AG04450 (cell line): Measurements from ENCODE around the gene ADI1. TPM values are rescaled to one million over a fixed set of nuclear protein-coding genes. Genes with fewer than 3 reads are reported as not detected.

ENCODE experiments used
- CTCF ChIA-PET: fragments of 300-600, 350-600 bp; formaldehyde crosslinking; extraction: SDS; loops from one replicate; lab custom pipeline; 2022; ENCODE audit warnings: antibody characterized with exemption, inconsistent platforms; lab: Charles Lee
- POLR2A ChIA-PET: fragments of 350-600 bp; formaldehyde crosslinking; extraction: SDS; loops from one replicate; lab custom pipeline; 2021; ENCODE audit warnings: antibody characterized with exemption, inconsistent platforms; lab: Yijun Ruan, JAX
- DNase-seq: peaks from one replicate; pipeline ENCODE4 v3.0.0-alpha.2; 2011; ENCODE audit warnings: low read depth, low spot score
- H3K27ac ChIP-seq: one replicate; pipeline ENCODE4 v1.5.1; 2012; ENCODE audit warnings: low read depth, low read length, control low read depth
- H3K27me3 ChIP-seq: one replicate; pipeline ENCODE4 v1.6.0; 2012; ENCODE audit warnings: low read length; ENCODE audit not compliant: control insufficient read depth, insufficient read depth
- H3K4me3 ChIP-seq: 2 replicates; pipeline ENCODE4 v1.5.1; 2011; ENCODE audit warnings: mild to moderate bottlenecking, low read depth, low read length, control low read depth
- H3K9me3 ChIP-seq: 2 replicates; pipeline ENCODE4 v1.5.1; 2012; ENCODE audit warnings: low read length; ENCODE audit not compliant: control insufficient read depth, insufficient read depth
- polyA plus RNA-seq: library from polyadenylated mRNA; depleted of rRNA; stranded (reverse); fragments of >200 nt; gene quantifications from 2 replicates; pipeline ENCODE4 v1.2.3, GENCODE V29; 2011
- TF ChIP-seq, protein P1 (sequence below): IDR thresholded peaks from 2 replicates; pipeline ENCODE4 v1.5.1; 2011; ENCODE audit warnings: low read depth, low read length, control low read depth, inconsistent platforms

ADI1 gene
- polyA plus RNA-seq, 1 experiment: 71.4 TPM

DNA sequence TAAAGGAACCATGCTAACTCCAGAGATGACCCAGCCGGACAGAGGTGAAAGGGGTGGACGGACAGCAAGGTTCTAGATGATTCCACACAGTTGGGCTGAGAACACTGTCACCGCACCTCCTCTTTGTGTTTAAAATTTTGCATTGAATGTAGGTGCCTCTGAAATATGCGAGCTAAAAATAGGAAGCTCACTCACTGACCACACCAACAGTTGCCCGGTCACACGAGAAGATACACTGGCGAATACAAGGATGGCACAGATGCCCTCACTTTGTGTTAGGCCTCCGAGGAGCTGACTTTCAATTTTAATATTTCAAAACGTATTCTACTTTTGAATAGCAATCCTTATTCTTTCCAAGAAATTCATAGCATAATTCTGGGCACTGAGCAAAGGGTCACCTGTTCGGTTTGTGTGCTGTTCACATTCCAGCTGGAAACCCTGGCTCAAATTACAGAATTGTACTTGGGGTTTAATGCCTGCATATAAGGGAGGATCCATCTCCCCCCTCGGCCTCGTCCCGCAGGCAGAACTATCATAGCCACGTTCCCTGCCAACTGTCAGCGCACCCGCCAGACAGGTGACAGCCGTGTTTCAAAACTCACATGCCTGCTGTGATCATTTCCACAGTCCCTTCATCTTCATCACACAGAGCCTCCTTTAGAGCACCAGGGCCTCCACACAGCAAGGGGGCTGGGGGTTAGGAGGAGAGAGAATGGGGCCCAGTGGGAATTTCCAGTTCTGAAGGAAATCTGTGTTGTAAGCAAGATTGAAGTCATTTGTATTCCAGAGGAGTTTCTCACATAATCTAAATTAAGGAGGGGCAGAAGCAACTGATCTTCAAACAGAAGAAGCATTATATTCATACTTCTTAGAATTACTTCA, 48.2 kb downstream of the ADI1 start:
- H3K9me3 ChIP-seq: no peaks in the 10 kb centered on the region; the same call in 1 of the 2 replicates
- peak overlapping the region; percentile 52 for H3K27ac ChIP-seq
- H3K4me3 ChIP-seq: no peak overlapping the region
- TF ChIP-seq, protein P1, sequence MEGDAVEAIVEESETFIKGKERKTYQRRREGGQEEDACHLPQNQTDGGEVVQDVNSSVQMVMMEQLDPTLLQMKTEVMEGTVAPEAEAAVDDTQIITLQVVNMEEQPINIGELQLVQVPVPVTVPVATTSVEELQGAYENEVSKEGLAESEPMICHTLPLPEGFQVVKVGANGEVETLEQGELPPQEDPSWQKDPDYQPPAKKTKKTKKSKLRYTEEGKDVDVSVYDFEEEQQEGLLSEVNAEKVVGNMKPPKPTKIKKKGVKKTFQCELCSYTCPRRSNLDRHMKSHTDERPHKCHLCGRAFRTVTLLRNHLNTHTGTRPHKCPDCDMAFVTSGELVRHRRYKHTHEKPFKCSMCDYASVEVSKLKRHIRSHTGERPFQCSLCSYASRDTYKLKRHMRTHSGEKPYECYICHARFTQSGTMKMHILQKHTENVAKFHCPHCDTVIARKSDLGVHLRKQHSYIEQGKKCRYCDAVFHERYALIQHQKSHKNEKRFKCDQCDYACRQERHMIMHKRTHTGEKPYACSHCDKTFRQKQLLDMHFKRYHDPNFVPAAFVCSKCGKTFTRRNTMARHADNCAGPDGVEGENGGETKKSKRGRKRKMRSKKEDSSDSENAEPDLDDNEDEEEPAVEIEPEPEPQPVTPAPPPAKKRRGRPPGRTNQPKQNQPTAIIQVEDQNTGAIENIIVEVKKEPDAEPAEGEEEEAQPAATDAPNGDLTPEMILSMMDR: no peak
- no peak for DNase-seq
- POLR2A ChIA-PET: interaction anchor here (1.2 to 1.6 kb wide), 2 partner anchors 23 to 48 kb away, joined by 3 to 5 read pairs; no protein-coding TSS in a partner anchor
- CTCF ChIA-PET: interaction anchor here (1.0 to 2.4 kb wide), 2 partner anchors 10 to 47 kb away, joined by 7 to 13 read pairs; no protein-coding TSS in a partner anchor
- no peaks in the 10 kb centered on the region for H3K27me3 ChIP-seq

DNA sequence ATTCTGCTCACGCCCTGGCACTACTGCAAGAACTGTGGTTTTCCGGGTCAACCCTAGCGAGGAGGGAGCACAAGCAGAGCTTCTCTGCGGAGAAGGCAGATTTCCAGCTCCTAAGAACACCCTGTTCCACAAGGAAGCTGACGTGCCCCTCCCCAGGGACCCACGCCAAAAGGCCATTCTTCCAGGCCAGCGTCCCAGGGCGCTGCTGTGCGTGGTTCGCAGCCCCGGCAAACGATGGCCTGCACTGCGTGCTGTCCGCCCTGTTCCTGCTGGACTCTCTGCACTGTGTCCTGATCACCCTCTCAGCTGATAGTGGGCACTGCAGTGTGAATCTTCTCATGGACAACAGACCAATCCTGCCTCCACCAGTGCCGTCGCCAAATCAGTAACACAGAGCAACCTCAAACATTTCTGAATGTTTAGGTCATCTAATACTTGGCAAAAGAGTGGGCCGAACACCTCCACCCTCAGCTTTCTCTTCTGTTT, 49.1 kb downstream of the ADI1 start:
- H3K4me3 ChIP-seq: no peak overlapping the region
- POLR2A ChIA-PET: interaction anchor here (1.2 to 1.6 kb wide), 2 partner anchors 24 to 48 kb away, joined by 3 to 5 read pairs; no protein-coding TSS in a partner anchor
- no peaks in the 10 kb centered on the region for H3K27me3 ChIP-seq
- CTCF ChIA-PET: interaction anchor here (1.0 to 2.4 kb wide), 2 partner anchors 9 to 46 kb away, joined by 7 to 13 read pairs; no protein-coding TSS in a partner anchor
- TF ChIP-seq, protein P1: no peak
- DNase-seq: peak; percentile 76
- peaks cover 2% of the 10 kb centered on the region; the same call in 1 of the 2 replicates for H3K9me3 ChIP-seq
- peak overlapping the region; percentile 88 for H3K27ac ChIP-seq

DNA sequence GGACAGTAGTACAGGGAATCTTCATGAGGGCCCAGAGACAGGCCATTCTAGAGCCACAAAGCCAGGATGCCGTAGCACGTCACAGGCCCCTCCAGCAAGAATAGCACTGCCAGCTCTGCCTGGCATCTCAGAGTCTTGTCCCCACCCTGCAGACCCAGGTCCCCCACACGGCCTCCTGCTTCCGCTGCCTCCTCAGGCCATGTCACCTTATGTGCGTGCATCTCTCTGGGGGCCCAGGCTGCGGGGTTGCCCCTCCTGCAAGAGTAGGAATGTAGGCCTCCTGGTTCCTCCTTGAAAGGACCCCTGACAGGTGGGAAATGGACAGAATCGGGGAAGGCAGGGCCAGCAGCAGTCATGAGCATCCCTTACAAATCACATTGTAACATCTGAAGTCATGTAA, 49.8 kb downstream of the ADI1 start:
- no peaks in the 10 kb centered on the region for H3K27me3 ChIP-seq
- no peak overlapping the region for H3K4me3 ChIP-seq
- POLR2A ChIA-PET: interaction anchor here (1.6 kb wide), 1 partner anchor 49 kb away, joined by 3 read pairs; no protein-coding TSS in a partner anchor
- CTCF ChIA-PET: interaction anchor here (2.4 kb wide), 1 partner anchor 8 kb away, joined by 13 read pairs; no protein-coding TSS in a partner anchor
- no peak for DNase-seq
- TF ChIP-seq, protein P1: no peak
- peaks cover 4% of the 10 kb centered on the region; the same call in 1 of the 2 replicates for H3K9me3 ChIP-seq
- no peak overlapping the region for H3K27ac ChIP-seq

DNA sequence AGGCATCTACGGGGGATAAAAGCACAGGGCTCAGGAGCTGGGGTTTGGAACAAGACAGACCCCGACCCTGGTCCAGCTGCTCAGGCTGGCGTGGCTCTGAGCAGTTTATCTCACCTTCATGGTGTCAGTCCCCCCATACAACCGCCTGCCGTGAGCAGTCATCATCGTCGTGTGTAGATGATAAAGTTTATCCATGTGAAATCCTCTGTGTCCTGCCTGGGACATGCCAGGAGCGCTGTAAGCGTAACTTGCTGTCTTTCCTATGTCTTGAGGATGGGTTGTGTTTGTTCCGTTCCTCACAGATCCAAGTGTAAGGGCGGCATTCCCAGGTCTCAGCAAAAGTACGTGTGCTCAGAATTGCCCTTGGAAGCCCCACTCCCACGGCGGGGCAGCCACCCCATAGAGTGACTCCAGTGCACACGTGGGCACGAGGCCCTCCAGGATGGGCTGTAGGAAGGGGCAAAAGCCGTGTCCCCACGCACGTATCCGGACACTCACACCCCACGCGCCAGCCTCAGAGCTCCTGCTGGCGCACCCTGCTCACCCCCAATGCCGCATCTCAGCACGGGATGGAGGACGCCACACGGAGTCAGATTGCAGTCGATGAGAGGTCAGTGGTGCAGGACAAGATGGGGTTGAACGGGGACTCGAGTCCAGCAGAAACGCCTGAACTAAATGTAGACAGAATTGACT, 50.9 kb downstream of the ADI1 start:
- TF ChIP-seq, protein P1: no peak
- POLR2A ChIA-PET: no interaction called here
- Histone ChIP-seq H3K27me3 (no peaks in the 10 kb centered on the region), H3K4me3 (no peak overlapping the region), H3K27ac (peak overlapping the region; percentile 11), H3K9me3 (peaks cover 4% of the 10 kb centered on the region; the same call in 1 of the 2 replicates)
- CTCF ChIA-PET: no interaction called here
- no peak for DNase-seq
